HepG2 (cell line): Measurements from ENCODE around the gene HID1. TPM values are rescaled to one million over a fixed set of nuclear protein-coding genes. Genes with fewer than 3 reads are reported as not detected.
A peak's percentile ranks its signal among the peaks of the same experiment; 100 is the strongest.

Experiments
- CBFB ChIP-seq: sonication (generic); formaldehyde crosslinking; IDR thresholded peaks from 2 replicates; pipeline ENCODE4 v1.4.0; 2020; ENCODE audit warnings: missing genetic modification reagents
- CREM ChIP-seq, 2 experiments: sonication (generic) in 1 of 2; formaldehyde crosslinking in 1 of 2; IDR thresholded peaks; 2 replicates each; pipeline versions ENCODE4 v1.4.0 to v1.6.1; 2016 to 2020; ENCODE audit warnings: antibody characterized with exemption in 1 of 2, mild to moderate bottlenecking in 1 of 2, missing genetic modification reagents in 1 of 2
- KAT2B ChIP-seq: fragments of 150-350 bp; IDR thresholded peaks from 2 replicates; pipeline ENCODE4 v1.6.1; 2014; ENCODE audit warnings: low read depth, low read length, borderline replicate concordance
- KDM5B ChIP-seq: sonication (generic); formaldehyde crosslinking; IDR thresholded peaks from 2 replicates; pipeline ENCODE4 v1.4.0; 2020; ENCODE audit warnings: missing genetic modification reagents, mild to moderate bottlenecking, borderline replicate concordance
- MTA1 ChIP-seq: sonication (generic); formaldehyde crosslinking; IDR thresholded peaks from 2 replicates; pipeline ENCODE4 v1.4.0; 2020; ENCODE audit warnings: missing genetic modification reagents, mild to moderate bottlenecking, borderline replicate concordance
- NFYB ChIP-seq: sonication (generic); formaldehyde crosslinking; IDR thresholded peaks from 2 replicates; pipeline ENCODE4 v1.4.0; 2020; ENCODE audit warnings: missing genetic modification reagents
- ZGPAT ChIP-seq: IDR thresholded peaks from 2 replicates; pipeline ENCODE4 v1.6.1; 2016; ENCODE audit warnings: mild to moderate bottlenecking
- ZHX1 ChIP-seq: sonication (generic); formaldehyde crosslinking; IDR thresholded peaks from 2 replicates; pipeline ENCODE4 v1.8.1; 2022; ENCODE audit warnings: low read depth, mild to moderate bottlenecking, missing genetic modification reagents
- ZNF253 ChIP-seq: sonication (generic); formaldehyde crosslinking; IDR thresholded peaks from 2 replicates; pipeline ENCODE4 v1.8.0; 2022; ENCODE audit warnings: mild to moderate bottlenecking, missing genetic modification reagents, borderline replicate concordance
- ZNF317 ChIP-seq: sonication (generic); formaldehyde crosslinking; IDR thresholded peaks from 2 replicates; pipeline ENCODE4 v1.5.0; 2020; ENCODE audit warnings: mild to moderate bottlenecking, missing genetic modification reagents
- ZNF605 ChIP-seq: sonication (generic); formaldehyde crosslinking; IDR thresholded peaks from 2 replicates; pipeline ENCODE4 v1.8.0; 2022; ENCODE audit warnings: mild to moderate bottlenecking, missing genetic modification reagents
- polyA plus RNA-seq, 8 experiments: library from polyadenylated mRNA; depleted of rRNA in 3 of 8; stranded (reverse) in 7 of 8; unstranded in 1 of 8; fragments of >200 nt; fragmentation: Illumina TruSeq in 4 of 8; extraction: Trizol in 4 of 8; gene quantifications; 2 replicates each; pipeline versions ENCODE4 v1.2.1 to v1.2.3, GENCODE V29; 2011 to 2016; ENCODE audit warnings: low read depth in 4 of 8, missing spikeins in 1 of 8, mixed read lengths in 1 of 8; ENCODE audit not compliant: insufficient read depth in 1 of 8
- total RNA-seq, 5 experiments: library from RNA; depleted of rRNA; stranded (reverse); fragments of >200 nt; fragmentation: Illumina TruSeq; extraction: Trizol; gene quantifications; 2 replicates each; pipeline ENCODE4 v1.2.3, GENCODE V29; 2016; ENCODE audit warnings: low read depth in 1 of 5

HID1 gene
- total and polyA plus RNA-seq, 2 of the 13 experiments (the other 11 are each of a cell fraction or from before 2014, with no cell fraction given), result 2.1 to 10.6 TPM

- 0 out of 2 replicates have a peak, but pooled peaks have one; percentile 6 for TF ChIP-seq ZHX1 (CRISPR knock-in tag)
- no peak for TF ChIP-seq MTA1
- TF ChIP-seq CBFB (CRISPR knock-in tag), result 0 out of 2 replicates have a peak, but pooled peaks have one; percentile 11
- no peak for TF ChIP-seq ZNF605
- no peak for TF ChIP-seq ZNF253
- TF ChIP-seq KAT2B, result no peak
- no peak for TF ChIP-seq CREM (IDR thresholded peaks at IDR 0.05)
- no peak for TF ChIP-seq CREM (CRISPR knock-in tag; IDR thresholded peaks at IDR 0.05)
- TF ChIP-seq NFYB (CRISPR knock-in tag), result no peak
- no peak for TF ChIP-seq ZNF317 (CRISPR knock-in tag)
- TF ChIP-seq ZGPAT (CRISPR knock-in tag), result no peak
- TF ChIP-seq KDM5B, result 0 out of 2 replicates have a peak, but pooled peaks have one; percentile 9
Measured at GRCh38 chr17:74971069-74971841, 1.3 kb downstream of the HID1 start (continued).
